Adrenal gland (tissue), 12 donors: ENCODE measurements around the gene RNF144B. TPM values are rescaled to one million over a fixed set of nuclear protein-coding genes. Genes with fewer than 3 reads are reported as not detected.

Experiments
- DNase-seq, 7 donors: peaks; one replicate each; pipeline ENCODE4 v3.0.0-alpha.2; 2019 to 2020
- H3K27ac ChIP-seq, 5 donors: fragments of 200-600 bp; sonication (generic) in 4 of 5; 1 replicate in 3 of 5; 2 replicates in 2 of 5; pipeline versions ENCODE4 v1.5.1 to v1.8.0; 2016 to 2020; ENCODE audit warnings: mild to moderate bottlenecking in 1 of 5
- H3K27me3 ChIP-seq: fragments of 200-600 bp; 2 replicates; pipeline ENCODE4 v1.8.0; 2021
- H3K36me3 ChIP-seq, 2 donors: fragments of 200-600 bp; replicated peaks in 1 of 2; 1 replicate in 1 of 2; 2 replicates in 1 of 2; pipeline versions ENCODE4 v1.5.1 to v1.8.0; 2018 to 2022
- H3K4me1 ChIP-seq, 2 donors: fragments of 200-600 bp; replicated peaks in 1 of 2; 1 replicate in 1 of 2; 2 replicates in 1 of 2; pipeline versions ENCODE4 v1.5.1 to v1.8.0; 2018 to 2021
- H3K4me3 ChIP-seq, 4 donors: fragments of 200-600 bp; sonication (generic) in 3 of 4; one replicate each; pipeline ENCODE4 v1.5.1; 2016 to 2018
- H3K9me3 ChIP-seq, 3 donors: fragments of 200-600 bp; sonication (generic) in 1 of 3; replicated peaks in 1 of 3; 1 replicate in 2 of 3; 2 replicates in 1 of 3; pipeline versions ENCODE4 v1.5.1 to v1.8.0; 2016 to 2021
- CTCF ChIP-seq, 6 experiments: fragments of 450-650 bp in 4 of 6; fragments of 200-600 bp in 2 of 6; sonication (generic) in 1 of 6; IDR thresholded peaks; 1 replicate in 5 of 6; 2 replicates in 1 of 6; pipeline versions ENCODE4 v1.5.1 to v1.8.0; 2016 to 2021; ENCODE audit warnings: antibody characterized with exemption in 6 of 6, mild to moderate bottlenecking in 2 of 6, moderate library complexity in 1 of 6
- POLR2A ChIP-seq, 2 donors: fragments of 450-650 bp; IDR thresholded peaks; one replicate each; pipeline ENCODE4 v1.6.1; 2017; ENCODE audit warnings: antibody characterized with exemption in 2 of 2, mild to moderate bottlenecking in 2 of 2, moderate library complexity in 1 of 2
- WGBS, 4 donors: extraction: QIAGEN DNeasy Blood & Tissue Kit in 2 of 4; methylation state at CpG; one replicate each; pipeline versions ENCODE4 v1.1.5 to v1.1.7; 2013 to 2017; 5-methylcytosine and 5-hydroxymethylcytosine counted together
- intact Hi-C, 2 donors: fragments of 100-400 bp; cut with DNase I; formaldehyde crosslinking; loops; one replicate each; pipeline versions ENCODE4 v1.14.1 to v1.15.0; 2022 to 2023
- polyA plus RNA-seq, 3 donors: library from polyadenylated mRNA; stranded (reverse); fragments of 200-250 nt in 2 of 3; fragments of 350-450 nt in 1 of 3; fragmentation: Illumina TruSeq in 1 of 3; extraction: RNeasy Lipid Tissue Mini Kit (QIAGEN cat#74804) in 1 of 3; gene quantifications; one replicate each; pipeline ENCODE4 v1.2.3, GENCODE V29; 2013 to 2014
- total RNA-seq, 9 donors: library from RNA; depleted of rRNA in 4 of 9; stranded (reverse); fragments of >200 nt in 4 of 9; fragments of 120-200 nt in 1 of 9; fragmentation: NEBNext Ultra II Directional in 1 of 9; extraction: Animal tissue kit (Norgen Biotek cat#: 25700) in 1 of 9; gene quantifications; one replicate each; pipeline versions ENCODE4 v1.1.0 to v1.2.4, GENCODE V29; 2013 to 2023
- donor health status: healthy with polysubstance abuse.
- donor health status: Bipolar disorder and iron deficiency.
- donor health status: DM: yes; HTN: yes; CAD: no.
- donor health status: DM: no; HTN: no; CAD: no.
- donor health status: DM: no; HTN: no; CAD: no.
- donor health status: DM: yes; HTN: yes; CAD: no.

RNF144B gene
- total and polyA plus RNA-seq, 12 donors: 1.9 to 11.0 (median 7.4) TPM

GRCh38 chr6:18504232-18504596, 117.1 kb downstream of the RNF144B start:
- Histone ChIP-seq H3K9me3 (no peaks in the 10 kb centered on the region), H3K27me3 (no peaks in the 10 kb centered on the region), H3K4me1 (no peaks in the 10 kb centered on the region), H3K27ac (no peak overlapping the region), H3K36me3 (no peaks in the 10 kb centered on the region), H3K4me3 (peak overlapping the region in 2 of 4 donors; percentile 15 to 48)
- intact Hi-C loops: loop anchor here (2.0 to 5.0 kb wide), 2 partner anchors 177 to 179 kb away; no protein-coding TSS in a partner anchor
- 15 to 29% (median 19%) methylated on average over 2 of the region's 2 CpGs for WGBS, 4 donors
- no peak for DNase-seq
- TF ChIP-seq CTCF (IDR thresholded peaks at IDR 0.05) (no peak), POLR2A (IDR thresholded peaks at IDR 0.05) (no peak)

- Histone ChIP-seq H3K4me1 (no peaks in the 10 kb centered on the region), H3K27me3 (no peaks in the 10 kb centered on the region), H3K9me3 (no peaks in the 10 kb centered on the region), H3K4me3 (no peak overlapping the region), H3K27ac (no peak overlapping the region), H3K36me3 (no peaks in the 10 kb centered on the region)
- TF ChIP-seq POLR2A (IDR thresholded peaks at IDR 0.05) (no peak), CTCF (IDR thresholded peaks at IDR 0.05) (no peak)
- DNase-seq: no peak
- WGBS, 4 donors: 75 to 83% (median 80%) methylated on average over 15 of the region's 15 CpGs
- intact Hi-C loops: no loop called here
Observed at GRCh38 chr6:18506382-18507017, 119.3 kb downstream of the RNF144B start.

GRCh38 chr6:18507018-18507415, 119.9 kb downstream of the RNF144B start:
- Histone ChIP-seq H3K27me3 (no peaks in the 10 kb centered on the region), H3K4me3 (no peak overlapping the region), H3K36me3 (no peaks in the 10 kb centered on the region), H3K9me3 (no peaks in the 10 kb centered on the region), H3K27ac (no peak overlapping the region), H3K4me1 (no peaks in the 10 kb centered on the region)
- WGBS, 4 donors: 68 to 82% (median 73%) methylated on average over 7 of the region's 7 CpGs
- TF ChIP-seq CTCF (IDR thresholded peaks at IDR 0.05) (no peak), POLR2A (IDR thresholded peaks at IDR 0.05) (no peak)
- no peak for DNase-seq
- intact Hi-C loops: no loop called here

DNA sequence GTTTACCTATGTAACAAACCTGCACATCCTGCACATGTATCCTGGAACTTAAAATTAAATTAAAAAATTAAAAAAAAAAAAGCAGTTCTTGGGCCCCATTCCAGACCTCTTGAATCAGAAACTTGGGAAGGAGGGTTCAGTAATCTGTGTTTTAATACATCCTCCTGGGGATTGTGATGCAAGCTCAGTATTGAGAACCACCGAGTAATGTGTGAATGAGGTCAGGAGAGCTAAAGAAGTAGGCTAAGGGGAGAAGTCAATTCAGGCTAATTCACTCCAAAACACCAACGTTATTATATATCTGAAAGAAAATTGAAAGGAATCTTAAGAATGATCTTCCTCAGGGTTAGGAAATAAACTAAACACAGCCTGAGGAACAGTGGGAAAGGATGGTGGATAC, 120.4 kb downstream of the RNF144B start:
- Histone ChIP-seq H3K4me3 (no peak overlapping the region), H3K27me3 (no peaks in the 10 kb centered on the region), H3K9me3 (no peaks in the 10 kb centered on the region), H3K4me1 (no peaks in the 10 kb centered on the region), H3K27ac (no peak overlapping the region), H3K36me3 (no peaks in the 10 kb centered on the region)
- no peak for DNase-seq
- intact Hi-C loops: no loop called here
- 37 to 58% (median 44%) methylated on average over 2 of the region's 2 CpGs for WGBS, 4 donors
- TF ChIP-seq CTCF (IDR thresholded peaks at IDR 0.05) (no peak), POLR2A (IDR thresholded peaks at IDR 0.05) (no peak)
